ENCODE measurements around the gene RNF130.
"Not testable (repeated sequence)": the region's sequence is repeated elsewhere in the genome, so short reads cannot be mapped to it uniquely, and the experiment has no call there.

Gene RNF130

GRCh38 chr5:180053061-180053602 lies 18.4 kb downstream of the RNF130 start:
- no peak for DNase-seq

DNA sequence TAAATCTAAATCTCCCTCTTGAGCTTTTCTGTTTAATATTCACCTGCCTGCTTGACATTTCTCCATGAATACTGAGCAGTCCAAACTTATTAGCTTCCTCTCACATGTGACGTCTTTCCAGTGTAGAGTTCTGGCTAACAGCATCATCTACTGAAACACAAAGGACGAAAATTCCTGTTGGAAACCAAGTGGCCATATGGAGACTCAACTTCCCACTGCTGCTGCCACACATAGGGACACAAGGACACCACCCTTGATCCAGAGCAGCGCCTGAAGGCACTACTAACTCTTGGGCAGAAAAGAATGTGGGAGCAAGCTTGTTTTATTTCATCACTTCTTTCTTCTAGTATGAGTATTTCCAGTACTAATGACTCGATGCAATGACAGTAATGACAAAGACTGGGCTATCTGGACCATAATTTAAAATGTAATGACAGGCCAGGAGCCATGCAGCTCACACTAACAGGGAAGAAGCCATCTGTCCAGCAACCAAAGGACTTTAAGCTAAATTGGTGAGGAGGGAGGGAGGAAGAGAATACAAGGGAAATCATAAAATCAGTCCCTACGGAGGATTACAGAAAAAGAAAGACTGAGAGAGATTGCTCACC lies 19.2 kb downstream of the RNF130 start:
- no peak for DNase-seq

- no peak for DNase-seq
Measured at GRCh38 chr5:180050121-180050940, 21.2 kb downstream of the RNF130 start.

DNA sequence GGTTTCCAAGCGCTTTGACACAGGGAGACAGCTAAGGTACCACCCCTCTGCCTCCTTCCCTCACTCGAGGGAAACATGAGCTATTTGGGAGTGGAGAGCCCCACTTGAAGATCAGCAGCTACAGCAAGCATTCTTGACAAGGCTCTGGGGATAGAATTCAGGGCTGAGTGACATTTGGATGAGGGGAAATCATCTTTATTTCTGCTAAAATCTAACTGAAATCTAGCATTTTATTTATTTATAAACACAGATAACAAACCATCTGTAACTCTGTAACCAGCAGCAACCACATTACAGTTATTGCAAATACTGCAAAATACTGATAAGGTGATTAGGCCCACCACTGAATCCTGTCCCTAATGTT lies 22.4 kb downstream of the RNF130 start:
- DNase-seq = no peak

DNA sequence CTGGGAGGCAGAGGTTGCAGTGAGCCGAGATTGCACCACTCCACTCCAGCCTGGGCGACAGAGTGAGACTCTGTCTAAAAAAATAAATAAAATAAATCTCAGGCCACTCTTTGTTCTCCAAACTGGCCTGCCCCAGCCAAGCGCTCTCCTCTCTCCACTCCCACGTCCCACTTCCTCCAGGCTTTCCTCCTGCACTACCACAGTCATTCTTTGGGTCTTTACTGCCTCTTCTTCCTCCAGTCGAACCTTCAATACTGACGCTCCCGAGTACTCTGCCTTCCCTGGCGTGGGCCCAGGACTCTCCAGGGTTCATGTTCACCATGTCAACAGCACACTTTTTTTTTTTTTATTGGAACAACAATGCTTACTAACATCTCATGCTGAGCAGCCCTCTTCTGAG lies 23.9 kb downstream of the RNF130 start:
- no peak for DNase-seq

GRCh38 chr5:180046656-180047055 lies 24.9 kb downstream of the RNF130 start:
- no peak for DNase-seq

DNA sequence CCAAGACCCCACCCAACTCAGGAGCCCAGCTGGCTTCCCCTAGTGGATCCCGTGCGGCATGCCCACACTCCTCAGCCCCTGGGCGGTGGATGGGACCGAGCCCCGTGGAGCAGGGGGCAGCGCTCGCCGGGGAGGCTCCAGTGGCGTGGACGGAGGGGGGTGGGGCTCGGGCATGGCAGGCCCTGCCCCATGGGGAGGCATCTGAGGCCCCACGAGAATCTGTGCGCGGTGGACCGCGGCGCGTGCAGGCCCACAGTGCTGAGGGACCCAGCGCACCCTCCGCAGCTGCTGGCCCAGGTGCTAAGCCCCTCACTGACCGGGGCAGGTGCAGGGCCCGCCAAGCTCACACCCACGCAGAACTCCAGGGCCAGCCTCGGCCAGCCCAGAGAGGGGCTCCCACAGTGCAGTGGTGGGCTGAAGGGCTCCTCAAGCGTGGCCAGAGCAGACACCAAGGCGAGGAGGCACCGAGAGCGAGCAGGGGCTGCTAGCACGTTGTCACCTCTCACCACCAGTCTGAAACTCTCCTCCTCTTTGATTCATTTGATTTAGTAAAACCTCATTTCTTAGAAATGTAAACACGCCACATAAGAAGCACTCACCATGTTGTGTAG lies 25.6 kb downstream of the RNF130 start:
- no peak for DNase-seq

DNA sequence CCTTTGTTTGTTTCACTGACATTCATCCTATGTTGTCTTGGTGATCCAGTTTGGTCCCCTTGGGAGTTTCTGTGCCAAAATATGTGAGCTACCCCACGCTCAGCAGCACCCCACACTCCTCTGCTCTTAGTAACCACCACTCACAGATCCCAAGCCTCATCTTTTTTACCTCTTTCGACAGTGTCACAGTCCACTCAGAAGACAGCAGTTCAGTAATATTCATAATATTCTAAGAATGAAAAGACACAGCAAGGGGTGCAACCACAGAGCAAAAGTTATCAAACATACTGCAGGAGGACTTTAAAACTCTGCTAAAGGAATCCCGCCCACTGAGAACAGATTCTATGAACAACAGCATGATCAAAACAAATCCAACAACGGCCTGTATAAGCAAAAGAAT lies 28.2 kb downstream of the RNF130 start:
- DNase-seq = no peak

GRCh38 chr5:180041301-180042274 lies 30.0 kb downstream of the RNF130 start:
- DNase-seq = no peak

GRCh38 chr5:180040287-180041214 lies 31.0 kb downstream of the RNF130 start:
- DNase-seq = no peak

GRCh38 chr5:180035206-180035931 lies 36.2 kb downstream of the RNF130 start:
- DNase-seq = no peak

- no peak for DNase-seq
Measured at GRCh38 chr5:180034564-180034963, 37.0 kb downstream of the RNF130 start.

DNA sequence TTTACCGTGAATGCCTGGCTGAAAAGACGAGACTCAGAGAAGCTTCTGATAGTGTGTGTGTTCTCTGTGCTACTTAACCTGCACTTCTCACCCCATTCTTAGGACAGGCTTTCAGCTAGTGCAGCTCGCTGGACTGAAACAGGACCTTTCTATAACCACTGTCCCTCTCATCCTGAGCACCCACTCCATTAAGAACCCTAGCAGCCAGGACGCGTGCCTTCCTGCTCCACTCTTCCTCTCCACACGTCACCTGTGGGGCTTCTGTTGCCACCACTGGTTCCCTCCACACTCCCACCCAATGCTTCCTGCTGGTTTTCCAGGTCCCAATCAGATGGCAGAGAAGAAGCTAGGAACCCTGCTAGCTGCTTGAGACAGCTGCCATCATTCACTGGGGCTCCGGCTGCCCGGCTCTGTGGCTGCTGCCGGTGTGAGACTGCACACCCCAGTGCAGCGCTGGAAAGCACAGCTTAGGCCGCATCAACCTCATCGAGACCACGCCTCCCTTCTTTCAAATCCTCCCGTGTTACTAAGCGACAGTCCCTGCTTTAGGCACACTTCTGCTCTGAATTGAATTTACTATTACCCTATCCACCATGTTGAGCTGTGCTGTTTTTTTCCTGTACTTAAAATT lies 44.0 kb downstream of the RNF130 start:
- DNase-seq = no peak

GRCh38 chr5:180026734-180027458 lies 44.7 kb downstream of the RNF130 start:
- DNase-seq = no peak

DNA sequence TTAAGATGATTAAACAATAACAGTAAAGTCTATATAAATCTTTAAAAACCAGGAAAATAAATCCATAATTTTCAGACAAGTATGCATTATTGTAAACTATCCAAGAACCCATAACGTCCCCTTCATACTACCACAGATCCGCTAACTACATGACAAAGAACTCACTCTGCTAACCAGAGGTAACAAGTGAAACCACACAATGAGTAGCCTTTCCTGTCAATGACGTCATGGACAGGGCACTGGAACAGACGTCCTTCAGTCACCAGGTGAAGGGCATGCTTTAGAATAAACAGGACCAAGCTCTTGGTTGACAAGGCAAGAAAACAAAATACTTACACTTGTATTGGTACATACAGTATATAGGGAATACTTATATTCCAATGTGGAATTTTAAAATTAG lies 45.2 kb downstream of the RNF130 start:
- no peak for DNase-seq

- no peak for DNase-seq
Measured at GRCh38 chr5:180021900-180022299, 49.7 kb downstream of the RNF130 start.

- no peak for DNase-seq
Measured at GRCh38 chr5:180020176-180020575, 51.4 kb downstream of the RNF130 start.

- no peak for DNase-seq
Measured at GRCh38 chr5:180018347-180019060, 53.1 kb downstream of the RNF130 start.

DNA sequence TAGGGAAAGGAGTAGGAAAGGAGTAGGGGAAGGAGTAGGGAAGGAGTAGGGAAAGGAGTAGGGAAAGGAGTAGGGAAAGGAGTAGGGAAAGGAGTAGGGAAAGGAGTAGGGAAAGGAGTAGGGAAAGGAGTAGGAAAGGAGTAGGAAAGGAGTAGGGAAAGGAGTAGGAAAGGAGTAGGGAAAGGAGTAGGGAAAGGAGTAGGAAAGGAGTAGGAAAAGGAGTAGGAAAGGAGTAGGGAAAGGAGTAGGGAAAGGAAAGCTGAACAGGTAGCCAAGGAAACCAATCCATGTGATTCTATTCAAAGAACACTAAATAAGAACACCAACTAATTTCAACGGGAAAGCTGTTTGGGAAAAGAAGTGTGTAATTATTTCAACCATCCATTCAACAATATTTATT lies 56.0 kb downstream of the RNF130 start:
- not testable (repeated sequence) for DNase-seq

Measured in GF-D8 (cell line).